H1 (cell line): ENCODE results near the gene CCDC171.

ENCODE experiments used
- CHD1 ChIP-seq: IDR thresholded peaks from 2 replicates; pipeline ENCODE4 v1.6.1; 2012; ENCODE audit warnings: low read depth, low read length, improper control_type of control experiment
- CTCF ChIP-seq, 3 experiments: IDR thresholded peaks; 1 replicate in 2 of 3; 2 replicates in 1 of 3; pipeline versions ENCODE4 v1.5.1 to v1.6.1; 2011; ENCODE audit warnings: low read length in 3 of 3, mild to moderate bottlenecking in 3 of 3, inconsistent platforms in 2 of 3, low read depth in 1 of 3, moderate library complexity in 1 of 3; ENCODE audit not compliant: insufficient read depth in 1 of 3; ENCODE audit errors: control extremely low read depth in 1 of 3
- EGR1 ChIP-seq: IDR thresholded peaks from 2 replicates; pipeline ENCODE4 v1.6.1; 2011; ENCODE audit warnings: low read depth, low read length, borderline replicate concordance
- EZH2 ChIP-seq: fragments of 200-600 bp; sonication (generic); IDR thresholded peaks from 2 replicates; pipeline ENCODE4 v1.7.1; 2012; ENCODE audit warnings: low read depth, mild to moderate bottlenecking, moderate library complexity, low read length, inconsistent platforms; ENCODE audit not compliant: severe bottlenecking
- JUND ChIP-seq: IDR thresholded peaks from 2 replicates; pipeline ENCODE4 v1.6.1; 2011; ENCODE audit warnings: mild to moderate bottlenecking, improper control_type of control experiment, low read length
- POLR2A ChIP-seq, 2 experiments: IDR thresholded peaks; 1 replicate in 1 of 2; 2 replicates in 1 of 2; pipeline ENCODE4 v1.6.1; 2011; ENCODE audit warnings: low read depth in 2 of 2, low read length in 2 of 2, mild to moderate bottlenecking in 2 of 2; ENCODE audit errors: control extremely low read depth in 1 of 2
- POLR2AphosphoS5 ChIP-seq: IDR thresholded peaks from 2 replicates; pipeline ENCODE4 v1.6.1; 2011; ENCODE audit warnings: low read depth, low read length
- RBBP5 ChIP-seq: IDR thresholded peaks from 2 replicates; pipeline ENCODE4 v1.7.1; 2012; ENCODE audit warnings: low read depth, mild to moderate bottlenecking, inconsistent platforms, low read length, moderate library complexity, borderline replicate concordance
- RNF2 ChIP-seq: fragments of 200-900, 300-1000 bp; sonication (generic); IDR thresholded peaks from 2 replicates; pipeline ENCODE4 v1.7.1; 2016; ENCODE audit warnings: borderline replicate concordance, low read depth, mild to moderate bottlenecking, antibody characterized with exemption, low read length; ENCODE audit not compliant: poor library complexity, severe bottlenecking; ENCODE audit errors: missing control alignments
- SIN3A ChIP-seq, 2 experiments: IDR thresholded peaks in 1 of 2; conservative IDR thresholded peaks in 1 of 2; 2 replicates each; pipeline ENCODE4 v1.6.1; 2011 to 2012; ENCODE audit warnings: low read length in 2 of 2, improper control_type of control experiment in 1 of 2, low read depth in 1 of 2, mild to moderate bottlenecking in 1 of 2
- TAF1 ChIP-seq: IDR thresholded peaks from 2 replicates; pipeline ENCODE4 v1.6.1; 2011; ENCODE audit warnings: mild to moderate bottlenecking, low read depth, low read length
- TF ChIP-seq, protein P1 (sequence below): IDR thresholded peaks from 2 replicates; pipeline ENCODE4 v1.6.1; 2012; ENCODE audit warnings: inconsistent platforms

DNA sequence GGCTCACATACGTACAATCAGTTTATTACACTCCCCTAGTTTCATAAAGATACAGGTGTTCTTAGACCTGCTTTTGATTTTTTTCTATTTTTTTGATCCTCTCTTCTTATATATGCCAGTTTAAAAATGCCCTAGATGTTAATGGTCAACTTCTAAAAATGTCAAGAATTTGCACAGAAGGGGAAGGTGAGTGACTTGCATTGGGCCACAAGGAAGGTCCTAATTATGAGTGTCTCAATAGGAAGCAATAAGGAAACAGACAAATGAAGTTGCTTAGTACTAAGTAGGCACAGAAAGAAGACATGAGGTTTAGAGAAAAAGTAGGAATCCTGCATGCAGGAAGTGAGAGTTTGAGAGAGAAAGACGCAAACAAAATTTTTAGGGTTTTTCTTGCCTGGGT, 3.2 kb upstream of the CCDC171 start:
- no peak for TF ChIP-seq EZH2
- TF ChIP-seq POLR2A (IDR thresholded peaks at IDR 0.05; ENCODE audit: control extremely low read depth in 1 of 2, low read depth in 2 of 2, low read length in 2 of 2), result no peak
- TF ChIP-seq EGR1, result no peak
- TF ChIP-seq CTCF (IDR thresholded peaks at IDR 0.05; ENCODE audit: control extremely low read depth in 1 of 3, insufficient read depth in 1 of 3, low read depth in 1 of 3, low read length in 3 of 3), result no peak
- no peak for TF ChIP-seq POLR2AphosphoS5
- TF ChIP-seq, protein P1, sequence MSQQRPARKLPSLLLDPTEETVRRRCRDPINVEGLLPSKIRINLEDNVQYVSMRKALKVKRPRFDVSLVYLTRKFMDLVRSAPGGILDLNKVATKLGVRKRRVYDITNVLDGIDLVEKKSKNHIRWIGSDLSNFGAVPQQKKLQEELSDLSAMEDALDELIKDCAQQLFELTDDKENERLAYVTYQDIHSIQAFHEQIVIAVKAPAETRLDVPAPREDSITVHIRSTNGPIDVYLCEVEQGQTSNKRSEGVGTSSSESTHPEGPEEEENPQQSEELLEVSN, result no peak
- no peak for TF ChIP-seq TAF1
- TF ChIP-seq SIN3A (conservative IDR thresholded peaks at IDR 0.05 in 1 of 2, IDR thresholded peaks at IDR 0.05 in 1 of 2; ENCODE audit: low read depth in 1 of 2, low read length in 2 of 2), result no peak
- no peak for TF ChIP-seq RBBP5
- TF ChIP-seq RNF2, result no peak
- no peak for TF ChIP-seq JUND
- no peak for TF ChIP-seq CHD1
